Spleen (tissue), 11 donors: Measurements from ENCODE around the gene LCLAT1. TPM values are rescaled to one million over a fixed set of nuclear protein-coding genes. Genes with fewer than 3 reads are reported as not detected.
A peak's percentile ranks its signal among the peaks of the same experiment; 100 is the strongest.

Experiments
- DNase-seq: peaks from one replicate; pipeline ENCODE4 v3.0.0-alpha.2; 2020
- H3K27ac ChIP-seq, 8 donors: fragments of 200-600 bp; sonication (generic) in 7 of 8; 1 replicate in 4 of 8; 2 replicates in 4 of 8; pipeline versions ENCODE4 v1.5.0 to v1.8.0; 2016 to 2021; ENCODE audit warnings: inconsistent platforms in 4 of 8, mild to moderate bottlenecking in 4 of 8, moderate library complexity in 1 of 8
- H3K27me3 ChIP-seq, 7 donors: fragments of 200-600 bp; sonication (generic) in 6 of 7; replicated peaks in 1 of 7; 1 replicate in 4 of 7; 2 replicates in 3 of 7; pipeline versions ENCODE4 v1.5.0 to v1.8.0; 2016 to 2021; ENCODE audit warnings: inconsistent platforms in 3 of 7, mild to moderate bottlenecking in 1 of 7
- H3K36me3 ChIP-seq, 6 donors: fragments of 200-600 bp; sonication (generic) in 5 of 6; 1 replicate in 4 of 6; 2 replicates in 2 of 6; pipeline versions ENCODE4 v1.5.0 to v1.8.0; 2016 to 2021; ENCODE audit warnings: inconsistent platforms in 2 of 6
- H3K4me1 ChIP-seq, 6 donors: fragments of 200-600 bp; sonication (generic) in 5 of 6; 1 replicate in 3 of 6; 2 replicates in 3 of 6; pipeline versions ENCODE4 v1.5.0 to v1.8.0; 2016 to 2021; ENCODE audit warnings: inconsistent platforms in 3 of 6
- H3K4me3 ChIP-seq, 8 donors: fragments of 200-600 bp; sonication (generic) in 7 of 8; 1 replicate in 4 of 8; 2 replicates in 4 of 8; pipeline versions ENCODE4 v1.5.0 to v1.8.0; 2016 to 2021; ENCODE audit warnings: inconsistent platforms in 4 of 8, mild to moderate bottlenecking in 4 of 8, moderate library complexity in 2 of 8
- H3K9me3 ChIP-seq, 8 donors: fragments of 200-600 bp; sonication (generic) in 7 of 8; 1 replicate in 4 of 8; 2 replicates in 4 of 8; pipeline versions ENCODE4 v1.5.0 to v1.8.0; 2016 to 2021; ENCODE audit warnings: inconsistent platforms in 4 of 8
- CTCF ChIP-seq, 11 experiments: fragments of 200-600 bp in 7 of 11; fragments of 450-650 bp in 4 of 11; sonication (generic) in 4 of 11; IDR thresholded peaks in 8 of 11; conservative IDR thresholded peaks in 3 of 11; 1 replicate in 7 of 11; 2 replicates in 4 of 11; pipeline versions ENCODE4 v1.4.0 to v1.8.0; 2016 to 2021; ENCODE audit warnings: antibody characterized with exemption in 11 of 11, inconsistent platforms in 4 of 11, mild to moderate bottlenecking in 1 of 11
- POLR2A ChIP-seq, 3 donors: fragments of 450-650 bp; IDR thresholded peaks; one replicate each; pipeline ENCODE4 v1.5.1; 2017; ENCODE audit warnings: antibody characterized with exemption in 3 of 3, mild to moderate bottlenecking in 1 of 3
- POLR2AphosphoS5 ChIP-seq, 3 donors: sonication (generic); formaldehyde crosslinking; IDR thresholded peaks; one replicate each; pipeline ENCODE4 v1.5.1; 2017; ENCODE audit warnings: antibody characterized with exemption in 3 of 3
- WGBS, 5 donors: extraction: QIAGEN DNeasy Blood & Tissue Kit in 3 of 5; methylation state at CpG; one replicate each; pipeline versions ENCODE4 v1.1.5 to v1.1.7; 2013 to 2018; 5-methylcytosine and 5-hydroxymethylcytosine counted together
- intact Hi-C: fragments of 100-400 bp; cut with DNase I; formaldehyde crosslinking; loops from one replicate; pipeline ENCODE4 v1.15.0; 2023; ENCODE audit warnings: low total_unique reads
- polyA plus RNA-seq, 3 donors: library from polyadenylated mRNA; stranded (reverse); fragments of 200-250 nt; gene quantifications; one replicate each; pipeline ENCODE4 v1.2.1, GENCODE V29; 2013
- total RNA-seq, 7 donors: library from RNA; depleted of rRNA in 3 of 7; stranded (reverse); fragments of >200 nt in 3 of 7; fragmentation: NEBNext Ultra II Directional in 4 of 7; extraction: Animal tissue kit (Norgen Biotek cat#: 25700) in 4 of 7; gene quantifications; one replicate each; pipeline versions ENCODE4 v1.1.0 to v1.2.1, GENCODE V29; 2016 to 2021
- donor health status: healthy with polysubstance abuse.
- donor health status: DM: no; HTN: no; CAD: no; lungs with moderate emphysema.
- donor health status: DM: no; HTN: no; CAD: no.
- donor health status: Bipolar disorder and iron deficiency.
- donor health status: healthy.
- donor health status: DM: no; HTN: no; CAD: no.
- donor health status: DM: yes; HTN: yes; CAD: no.

The LCLAT1 gene
- total and polyA plus RNA-seq, 10 donors, result 1.9 to 23.3 (median 13.8) TPM

GRCh38 chr2:30443081-30443480 is 4.0 kb upstream of the LCLAT1 start:
- H3K4me3 ChIP-seq, result no peak overlapping the region
- H3K36me3 ChIP-seq, result no peaks in the 10 kb centered on the region
- H3K27ac ChIP-seq, result no peak overlapping the region
- intact Hi-C loops, result loop anchor here (10.0 kb wide), 1 partner anchor 198 kb away; no protein-coding TSS in a partner anchor
- peaks cover 4 to 30% (median 15%) of the 10 kb centered on the region in 6 donors for H3K4me1 ChIP-seq
- no peaks in the 10 kb centered on the region for H3K27me3 ChIP-seq
- H3K9me3 ChIP-seq, result no peaks in the 10 kb centered on the region
- TF ChIP-seq POLR2AphosphoS5 (IDR thresholded peaks at IDR 0.05) (no peak), CTCF (IDR thresholded peaks at IDR 0.05 in 8 of 11, conservative IDR thresholded peaks at IDR 0.05 in 3 of 11) (no peak), POLR2A (IDR thresholded peaks at IDR 0.05) (no peak)
- no peak for DNase-seq

GRCh38 chr2:30444273-30444672 is 2.8 kb upstream of the LCLAT1 start:
- no peak for TF ChIP-seq POLR2A (IDR thresholded peaks at IDR 0.05)
- TF ChIP-seq POLR2AphosphoS5 (IDR thresholded peaks at IDR 0.05), result no peak
- no peak for TF ChIP-seq CTCF (IDR thresholded peaks at IDR 0.05 in 8 of 11, conservative IDR thresholded peaks at IDR 0.05 in 3 of 11)
- WGBS, 5 donors, result 64 to 89% (median 77%) methylated on average over 3 of the region's 3 CpGs
- Histone ChIP-seq H3K4me1 (peaks cover 4 to 36% (median 23%) of the 10 kb centered on the region in 6 donors), H3K36me3 (no peaks in the 10 kb centered on the region), H3K9me3 (no peaks in the 10 kb centered on the region), H3K4me3 (no peak overlapping the region), H3K27me3 (no peaks in the 10 kb centered on the region), H3K27ac (no peak overlapping the region)
- DNase-seq, result no peak
- intact Hi-C loops, result loop anchor here (10.0 kb wide), 1 partner anchor 199 kb away; no protein-coding TSS in a partner anchor

GRCh38 chr2:30445266-30445821 is 1.7 kb upstream of the LCLAT1 start:
- peaks cover 4 to 40% (median 23%) of the 10 kb centered on the region in 6 donors for H3K4me1 ChIP-seq
- TF ChIP-seq POLR2AphosphoS5 (IDR thresholded peaks at IDR 0.05) (no peak), POLR2A (IDR thresholded peaks at IDR 0.05) (no peak), CTCF (IDR thresholded peaks at IDR 0.05 in 8 of 11, conservative IDR thresholded peaks at IDR 0.05 in 3 of 11) (no peak)
- no peak overlapping the region for H3K27ac ChIP-seq
- no peak overlapping the region for H3K4me3 ChIP-seq
- no peaks in the 10 kb centered on the region for H3K36me3 ChIP-seq
- no peaks in the 10 kb centered on the region for H3K9me3 ChIP-seq
- intact Hi-C loops, result loop anchor here (10.0 kb wide), 1 partner anchor 201 kb away; no protein-coding TSS in a partner anchor
- 85 to 96% (median 88%) methylated on average over 6 of the region's 6 CpGs for WGBS, 5 donors
- H3K27me3 ChIP-seq, result no peaks in the 10 kb centered on the region
- no peak for DNase-seq

- intact Hi-C loops, result loop anchor here (10.0 kb wide), 1 partner anchor 202 kb away; no protein-coding TSS in a partner anchor
- no peak for DNase-seq
- H3K4me1 ChIP-seq, result peaks cover 4 to 40% (median 23%) of the 10 kb centered on the region in 6 donors
These were observed 371 bp upstream of the LCLAT1 start for GRCh38 chr2:30446602-30447148.

More at GRCh38 chr2:30446602-30447148, 371 bp upstream of the LCLAT1 start:
- TF ChIP-seq POLR2AphosphoS5 (IDR thresholded peaks at IDR 0.05), result no peak
- no peak for TF ChIP-seq CTCF (IDR thresholded peaks at IDR 0.05 in 8 of 11, conservative IDR thresholded peaks at IDR 0.05 in 3 of 11)
- no peak for TF ChIP-seq POLR2A (IDR thresholded peaks at IDR 0.05)
- Histone ChIP-seq H3K27me3 (no peaks in the 10 kb centered on the region), H3K9me3 (no peaks in the 10 kb centered on the region), H3K27ac (peak overlapping the region; percentile 53 to 88 (median 84)), H3K4me3 (peak overlapping the region; percentile 87 to 98 (median 94)), H3K36me3 (no peaks in the 10 kb centered on the region)
- WGBS, 5 donors, result 2 to 17% (median 4%) methylated on average over 12 of the region's 12 CpGs
